Measurements from ENCODE around the gene PLCXD3.

Gene PLCXD3

GRCh38 chr5:41539454-41539853 lies 29.1 kb upstream of the PLCXD3 start:
- H3K36me3 ChIP-seq (ENCODE audit: control insufficient read depth in 2 of 2, insufficient read depth in 1 of 2, low read length in 2 of 2) = no peaks in the 10 kb centered on the region
- no peaks in the 10 kb centered on the region for H3K9me3 ChIP-seq (ENCODE audit: control insufficient read depth, insufficient read depth, low read depth, low read length)
- ChIA-PET CTCF (interaction anchor here (0.7 kb wide), 1 partner anchor 636 kb away, joined by 3 read pairs; no protein-coding TSS in a partner anchor), POLR2A (no interaction called here)
- no peak overlapping the region for H3K4me3 ChIP-seq (ENCODE audit: low read depth, low read length)
- TF ChIP-seq ZNF48 (tag by site-specific recombination; IDR thresholded peaks at IDR 0.05) = no peak
- no peak for TF ChIP-seq GLI4 (tag by site-specific recombination; IDR thresholded peaks at IDR 0.05)
- no peak for TF ChIP-seq PRDM2 (tag by site-specific recombination; IDR thresholded peaks at IDR 0.05; ENCODE audit: borderline replicate concordance)
- no peak for TF ChIP-seq ZNF621 (tag by site-specific recombination; IDR thresholded peaks at IDR 0.05)
- no peak for TF ChIP-seq ZNF449 (tag by site-specific recombination; IDR thresholded peaks at IDR 0.05)
- no peak for TF ChIP-seq ZSCAN18 (tag by site-specific recombination; IDR thresholded peaks at IDR 0.05)
- no peak for TF ChIP-seq ZFP41 (tag by site-specific recombination; IDR thresholded peaks at IDR 0.05; ENCODE audit: borderline replicate concordance)
- no peak for TF ChIP-seq ZNF202 (tag by site-specific recombination; IDR thresholded peaks at IDR 0.05; ENCODE audit: borderline replicate concordance)
- TF ChIP-seq PBX3 (CRISPR knock-in tag; IDR thresholded peaks at IDR 0.05) = no peak
- no peak for TF ChIP-seq ZNF175 (tag by site-specific recombination; IDR thresholded peaks at IDR 0.05)
- no peak for TF ChIP-seq ZNF658 (tag by site-specific recombination; IDR thresholded peaks at IDR 0.05)
- TF ChIP-seq ZBTB44 (tag by site-specific recombination; IDR thresholded peaks at IDR 0.05) = no peak
- TF ChIP-seq ZSCAN16 (tag by site-specific recombination; IDR thresholded peaks at IDR 0.05) = no peak
- TF ChIP-seq ZNF837 (tag by site-specific recombination; IDR thresholded peaks at IDR 0.05) = no peak
- TF ChIP-seq ZNF518A (tag by site-specific recombination; conservative IDR thresholded peaks at IDR 0.05; ENCODE audit: low read depth) = no peak
- no peak for TF ChIP-seq MEIS1 (CRISPR knock-in tag; IDR thresholded peaks at IDR 0.05; ENCODE audit: borderline replicate concordance)
- no peak for TF ChIP-seq ZFP37 (tag by site-specific recombination; IDR thresholded peaks at IDR 0.05)
- H3K27ac ChIP-seq (ENCODE audit: extremely low read depth, low read depth, low read length) = no peak overlapping the region
- no peaks in the 10 kb centered on the region for H3K4me1 ChIP-seq (ENCODE audit: control insufficient read depth, insufficient read depth, low read length)

Data from HEK293 (cell line).